ENCODE data around the gene ARHGAP22. TPM values are rescaled to one million over a fixed set of nuclear protein-coding genes. Genes with fewer than 3 reads are reported as not detected.
A peak's percentile ranks its signal among the peaks of the same experiment; 100 is the strongest.

Gene ARHGAP22
- total RNA-seq, 1 experiment from 2014 or later = 1.8 TPM

DNA sequence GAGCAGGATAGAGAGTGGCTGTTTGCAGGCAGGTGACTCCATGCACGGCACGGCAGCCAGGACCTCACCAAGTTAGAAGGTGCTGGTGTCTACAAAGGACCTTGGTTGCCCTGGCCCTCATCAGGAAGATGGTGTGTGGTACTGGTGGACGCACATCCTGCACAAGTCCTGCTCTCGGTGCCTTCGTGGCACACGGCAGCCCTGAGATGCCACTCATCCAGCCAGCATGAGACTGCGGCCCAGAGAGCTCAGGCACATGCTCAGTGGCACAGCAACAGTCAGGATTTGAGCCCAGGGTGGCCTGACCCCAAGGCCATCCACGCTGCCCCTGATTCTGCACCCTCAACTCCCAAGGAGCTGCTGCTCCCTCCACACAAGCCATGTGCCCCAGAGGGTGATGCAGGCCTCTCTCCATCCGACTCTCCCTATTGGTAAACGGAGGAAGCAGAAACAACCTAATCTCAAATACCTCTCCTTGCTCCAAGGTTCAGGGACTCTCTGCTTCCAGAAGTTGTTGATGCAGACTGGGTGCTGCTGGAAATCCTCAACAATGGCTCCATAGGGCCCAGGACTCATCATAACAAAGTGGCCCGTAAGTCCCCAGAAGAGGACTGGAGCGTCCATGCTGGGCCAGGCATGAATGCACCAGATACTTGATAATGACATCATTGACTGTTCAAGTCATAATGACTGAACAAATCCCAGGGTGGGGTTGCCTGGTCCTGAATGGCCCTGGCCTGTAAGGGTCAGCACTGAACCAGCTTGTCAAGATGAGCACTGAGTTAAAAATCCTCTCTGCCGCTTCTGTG, 93.6 kb downstream of the ARHGAP22 start:
- no peak overlapping the region for H3K4me3 ChIP-seq (ENCODE audit: low read depth in 2 of 2, low read length in 2 of 2)
- TF ChIP-seq POLR2AphosphoS5 (IDR thresholded peaks at IDR 0.05; ENCODE audit: low read depth, low read length) (no peak), REST (IDR thresholded peaks at IDR 0.05; ENCODE audit: insufficient read depth in 1 of 2, low read depth in 2 of 2, low read length in 1 of 2) (no peak), TCF7L2 (IDR thresholded peaks at IDR 0.05; ENCODE audit: low read depth, low read length) (no peak), CTCF (IDR thresholded peaks at IDR 0.05) (no peak), SIN3A (IDR thresholded peaks at IDR 0.05; ENCODE audit: borderline replicate concordance, insufficient read depth, low read depth, low read length) (no peak)
- POLR2A ChIA-PET = no interaction called here
- ATAC-seq (no peak), DNase-seq (ENCODE audit: low read depth, low spot score) (no peak)
- BruUV-seq (replicated peaks) = no TSS peak
- no peaks in the 10 kb centered on the region for H3K27me3 ChIP-seq (ENCODE audit: control insufficient read depth, insufficient read depth, low read length)
- in situ Hi-C loops (cut with HindIII; ENCODE audit: low pct_unique_long_range_greater_than_20kb, low sequenced_read_pairs) (no loop called here), intact Hi-C loops (cut with micrococcal nuclease; ENCODE audit: unreplicated experiment) (no loop called here)
- H3K9me3 ChIP-seq (ENCODE audit: control insufficient read depth, insufficient read depth, low read depth, low read length) = peaks cover 9% of the 10 kb centered on the region; the same call in 1 of the 2 replicates
- H3K27ac ChIP-seq (ENCODE audit: low read length) = no peak overlapping the region
- no peaks in the 10 kb centered on the region for H3K4me1 ChIP-seq (ENCODE audit: control insufficient read depth, insufficient read depth, low read length)
- no peaks in the 10 kb centered on the region for H3K36me3 ChIP-seq (ENCODE audit: control insufficient read depth, insufficient read depth, low read length)
- CTCF ChIA-PET = no interaction called here

- ATAC-seq (peak; percentile 67), DNase-seq (ENCODE audit: low read depth, low spot score) (no peak)
- Histone ChIP-seq H3K4me3 (ENCODE audit: low read depth in 2 of 2, low read length in 2 of 2) (no peak overlapping the region), H3K9me3 (ENCODE audit: control insufficient read depth, insufficient read depth, low read depth, low read length) (peaks cover 9% of the 10 kb centered on the region; the same call in 1 of the 2 replicates), H3K27ac (ENCODE audit: low read length) (no peak overlapping the region), H3K4me1 (ENCODE audit: control insufficient read depth, insufficient read depth, low read length) (no peaks in the 10 kb centered on the region), H3K36me3 (ENCODE audit: control insufficient read depth, insufficient read depth, low read length) (no peaks in the 10 kb centered on the region), H3K27me3 (ENCODE audit: control insufficient read depth, insufficient read depth, low read length) (no peaks in the 10 kb centered on the region)
- in situ Hi-C loops (cut with HindIII; ENCODE audit: low pct_unique_long_range_greater_than_20kb, low sequenced_read_pairs) (no loop called here), intact Hi-C loops (cut with micrococcal nuclease; ENCODE audit: unreplicated experiment) (loop anchor here (10.0 kb wide), 1 partner anchor 65 kb away; no protein-coding TSS in a partner anchor)
- ChIA-PET POLR2A (no interaction called here), CTCF (interaction anchor here (1.2 kb wide), 1 partner anchor 148 kb away, joined by 3 read pairs; no protein-coding TSS in a partner anchor)
- TF ChIP-seq CTCF (IDR thresholded peaks at IDR 0.05) (peak; percentile 79), POLR2AphosphoS5 (IDR thresholded peaks at IDR 0.05; ENCODE audit: low read depth, low read length) (no peak)
- no TSS peak for BruUV-seq (replicated peaks)
Observed at GRCh38 chr10:48509974-48510692, 94.7 kb downstream of the ARHGAP22 start.
